Measurements from ENCODE around the gene B4GALT1. TPM values are rescaled to one million over a fixed set of nuclear protein-coding genes. Genes with fewer than 3 reads are reported as not detected.

B4GALT1 gene
- total and polyA plus RNA-seq, 2 of the 8 experiments (the other 6 are each of a cell fraction or from before 2014, with no cell fraction given): 12.8 to 18.2 TPM

GRCh38 chr9:33128570-33128969 is 38.6 kb downstream of the B4GALT1 start:
- no peak overlapping the region for H4K91ac ChIP-seq (replicated peaks; ENCODE audit: insufficient read length, low read length)
- 100% methylated on average over 3 of the region's 4 CpGs; no CpG with 5 or more reads in 1 of the 2 experiments for WGBS, 2 experiments (ENCODE audit: extremely low coverage in 1 of 2, insufficient coverage in 1 of 2, insufficient read length in 1 of 2, insufficient replicate concordance in 2 of 2, low coverage in 1 of 2, low lambda C conversion rate in 2 of 2, missing lambda C conversion rate in 1 of 2)
- H2BK15ac ChIP-seq (ENCODE audit: low read length): no peak overlapping the region
- H3K4me1 ChIP-seq (replicated peaks in 1 of 4; ENCODE audit: control insufficient read depth in 3 of 4, insufficient read depth in 4 of 4, low read length in 3 of 4): no peaks in the 10 kb centered on the region
- H2BK5ac ChIP-seq (ENCODE audit: low read depth, low read length): no peak overlapping the region
- H3K79me1 ChIP-seq (ENCODE audit: low read depth, low read length): no peaks in the 10 kb centered on the region
- no peak overlapping the region for H4K5ac ChIP-seq (ENCODE audit: insufficient read length, low read depth, low read length)
- no peaks in the 10 kb centered on the region for H3K23me2 ChIP-seq (ENCODE audit: low read depth, low read length)
- H2BK20ac ChIP-seq (ENCODE audit: low read length): no peak overlapping the region
- no peak overlapping the region for H3K4me2 ChIP-seq (ENCODE audit: insufficient read depth in 1 of 2, low read depth in 2 of 2, low read length in 2 of 2)
- no peak overlapping the region for H3K23ac ChIP-seq (ENCODE audit: insufficient read length)
- no peak overlapping the region for H3K4ac ChIP-seq (replicated peaks; ENCODE audit: insufficient read length, low read depth, low read length)
- no peak overlapping the region for H3K27ac ChIP-seq (ENCODE audit: low read depth, low read length)
- no peaks in the 10 kb centered on the region for H3K27me3 ChIP-seq (replicated peaks in 1 of 4; ENCODE audit: control insufficient read depth in 3 of 4, extremely low read depth in 1 of 4, insufficient read depth in 3 of 4, low read length in 3 of 4)
- no peak for TF ChIP-seq PHF8 (conservative IDR thresholded peaks at IDR 0.05; ENCODE audit: low read depth, low read length)
- no peak for TF ChIP-seq SIN3A (conservative IDR thresholded peaks at IDR 0.05 in 1 of 2, IDR thresholded peaks at IDR 0.05 in 1 of 2; ENCODE audit: low read depth in 1 of 2, low read length in 2 of 2)
- TF ChIP-seq TBP (IDR thresholded peaks at IDR 0.05; ENCODE audit: low read depth, low read length): no peak
- no peak for TF ChIP-seq TEAD4 (IDR thresholded peaks at IDR 0.05; ENCODE audit: low read depth, low read length)
- no peak for TF ChIP-seq CEBPB (IDR thresholded peaks at IDR 0.05; ENCODE audit: low read depth, low read length)
- no peak for TF ChIP-seq SP2 (IDR thresholded peaks at IDR 0.05; ENCODE audit: low read length)
- peaks cover 2 to 3% of the 10 kb centered on the region in 2 experiments for H4K20me1 ChIP-seq (replicated peaks in 1 of 2; ENCODE audit: control insufficient read depth in 1 of 2, insufficient read depth in 2 of 2, low read length in 2 of 2)
- H3K4me3 ChIP-seq (ENCODE audit: extremely low read depth in 1 of 4, insufficient read depth in 2 of 4, low read depth in 3 of 4, low read length in 4 of 4): no peak overlapping the region
- H2AFZ ChIP-seq (ENCODE audit: low read length): no peak overlapping the region
- H2AK5ac ChIP-seq (ENCODE audit: low read depth, low read length): no peak overlapping the region
- no peak overlapping the region for H2BK12ac ChIP-seq (ENCODE audit: low read depth, low read length)
- no peaks in the 10 kb centered on the region for H3K79me2 ChIP-seq (ENCODE audit: control insufficient read depth in 1 of 2, insufficient read depth in 2 of 2, low read length in 2 of 2)
- no peak for FAIRE-seq
- H3K36me3 ChIP-seq (ENCODE audit: control insufficient read depth in 2 of 4, insufficient read depth in 4 of 4, low read length in 3 of 4): no peaks in the 10 kb centered on the region
- no peak for DNase-seq (ENCODE audit: low read depth in 1 of 2, low spot score in 2 of 2)
- H3K9ac ChIP-seq (replicated peaks in 1 of 4; ENCODE audit: extremely low read depth in 1 of 4, low read depth in 3 of 4, low read length in 3 of 4): no peak overlapping the region
- ChIA-PET POLR2A (ENCODE audit: partially characterized antibody) (interaction anchor here (1.3 to 3.5 kb wide), 2 partner anchors 103 to 135 kb away, joined by 3 to 14 read pairs; partner anchors contain the start of gene DNAJA1), CTCF (ENCODE audit: partially characterized antibody) (interaction anchor here (1.6 kb wide), 1 partner anchor 74 kb away, joined by 4 read pairs; no protein-coding TSS in a partner anchor)
- H4K8ac ChIP-seq (ENCODE audit: extremely low read depth, insufficient read depth, low read length): no peak overlapping the region
- no peak overlapping the region for H2BK120ac ChIP-seq (replicated peaks; ENCODE audit: low read depth, low read length)
- H3K14ac ChIP-seq (ENCODE audit: insufficient read length): no peak overlapping the region
- H3K18ac ChIP-seq (ENCODE audit: extremely low read depth, low read length): no peak overlapping the region
- no peak overlapping the region for H3K56ac ChIP-seq (replicated peaks; ENCODE audit: insufficient read length, low read depth, low read length)
- H3K9me3 ChIP-seq (ENCODE audit: insufficient read depth in 2 of 2, low read depth in 1 of 2, low read length in 1 of 2): no peaks in the 10 kb centered on the region; a peak in 1 of 4 replicates
